HG02840 (cell line): Measurements from ENCODE around the gene TCEANC.
A peak's percentile ranks its signal among the peaks of the same experiment; 100 is the strongest.
"Not testable (repeated sequence)": the region's sequence is repeated elsewhere in the genome, so short reads cannot be mapped to it uniquely, and the experiment has no call there.

Source experiments
- ATAC-seq: cut with Tn5 transposase; IDR thresholded peaks from one replicate; pipeline ENCODE4 v1.9.1; 2021; ENCODE audit warnings: mild to moderate bottlenecking, moderate library complexity, moderate number of reproducible peaks; ENCODE audit not compliant: unreplicated experiment, low FRiP score

TCEANC gene

GRCh38 chrX:13652850-13653693, at the start of gene TCEANC:
TCEANC (plus strand) TSS chrX:13653141; CDS start chrX:13662509, 9,368 bp downstream.
- ATAC-seq: peak; percentile 97

GRCh38 chrX:13605611-13606010, 47.3 kb upstream of the TCEANC start:
- ATAC-seq: no peak

- ATAC-seq: no peak
Measured at GRCh38 chrX:13607331-13607995, 45.5 kb upstream of the TCEANC start.

- ATAC-seq: no peak
Measured at GRCh38 chrX:13607996-13608365, 45.0 kb upstream of the TCEANC start.

- ATAC-seq: no peak
Measured at GRCh38 chrX:13614154-13614553, 38.8 kb upstream of the TCEANC start.

GRCh38 chrX:13620207-13620606, 32.7 kb upstream of the TCEANC start:
- no peak for ATAC-seq

- no peak for ATAC-seq
Measured at GRCh38 chrX:13622401-13622964, 30.5 kb upstream of the TCEANC start.

GRCh38 chrX:13627306-13627705, 25.6 kb upstream of the TCEANC start:
- ATAC-seq: no peak

GRCh38 chrX:13637224-13637623, 15.7 kb upstream of the TCEANC start:
- not testable (repeated sequence) for ATAC-seq

GRCh38 chrX:13638021-13638420, 14.9 kb upstream of the TCEANC start:
- ATAC-seq: no peak

GRCh38 chrX:13638826-13639225, 14.1 kb upstream of the TCEANC start:
- no peak for ATAC-seq

GRCh38 chrX:13641684-13642083, 11.3 kb upstream of the TCEANC start:
- not testable (repeated sequence) for ATAC-seq

- ATAC-seq: no peak
Measured at GRCh38 chrX:13645464-13646153, 7.3 kb upstream of the TCEANC start.

GRCh38 chrX:13646154-13646549, 6.8 kb upstream of the TCEANC start:
- ATAC-seq: no peak

GRCh38 chrX:13647709-13648212, 5.2 kb upstream of the TCEANC start:
- ATAC-seq: no peak

- ATAC-seq: not testable (repeated sequence)
Measured at GRCh38 chrX:13648336-13648735, 4.6 kb upstream of the TCEANC start.

- no peak for ATAC-seq
Measured at GRCh38 chrX:13649838-13650237, 3.1 kb upstream of the TCEANC start.

- ATAC-seq: no peak
Measured at GRCh38 chrX:13650318-13650717, 2.6 kb upstream of the TCEANC start.

- ATAC-seq: no peak
Measured at GRCh38 chrX:13651150-13651549, 1.8 kb upstream of the TCEANC start.

- ATAC-seq: no peak
Measured at GRCh38 chrX:13652287-13652793, 601 bp upstream of the TCEANC start.

- no peak for ATAC-seq
Measured at GRCh38 chrX:13654116-13654515, 1.2 kb downstream of the TCEANC start.
